Right cardiac atrium (tissue), 5 donors: ENCODE measurements around the gene BRI3BP. TPM values are rescaled to one million over a fixed set of nuclear protein-coding genes. Genes with fewer than 3 reads are reported as not detected.

Source experiments
- ATAC-seq, 2 donors: fragments of 200-7000 bp; cut with Tn5 transposase; one replicate each; pipeline versions ENCODE4 v1.8.0 to v1.9.1; 2020; ENCODE audit warnings: moderate library complexity in 2 of 2, mild to moderate bottlenecking in 1 of 2
- DNase-seq, 3 donors: peaks; one replicate each; pipeline ENCODE4 v3.0.0-alpha.2; 2020
- H3K27ac ChIP-seq: one replicate; pipeline ENCODE4 v1.5.1; 2013; ENCODE audit warnings: mild to moderate bottlenecking, low read length, control low read depth, moderate library complexity
- H3K27me3 ChIP-seq: one replicate; pipeline ENCODE4 v1.6.1; 2013; ENCODE audit not compliant: control insufficient read depth, insufficient read depth
- H3K4me1 ChIP-seq: one replicate; pipeline ENCODE4 v1.6.1; 2013; ENCODE audit warnings: low read length; ENCODE audit not compliant: control insufficient read depth, insufficient read depth
- H3K4me3 ChIP-seq: one replicate; pipeline ENCODE4 v1.5.1; 2013; ENCODE audit warnings: low read length, control low read depth
- H3K9me3 ChIP-seq: one replicate; pipeline ENCODE4 v1.6.1; 2013; ENCODE audit warnings: low read length; ENCODE audit not compliant: control insufficient read depth
- WGBS: extraction: QIAGEN DNeasy Blood & Tissue Kit; methylation state at CpG from one replicate; pipeline ENCODE4 v1.1.7; 2013; 5-methylcytosine and 5-hydroxymethylcytosine counted together
- intact Hi-C, 4 donors: fragments of 100-400 bp; cut with DNase I; formaldehyde crosslinking; loops; one replicate each; pipeline versions ENCODE4 v1.11.0 to v1.14.0; 2022 to 2023
- polyA plus RNA-seq: library from polyadenylated mRNA; stranded (reverse); fragments of 200-250 nt; gene quantifications from one replicate; pipeline ENCODE4 v1.2.3, GENCODE V29; 2013
- total RNA-seq, 4 donors: library from RNA; stranded (reverse); fragmentation: NEBNext Ultra II Directional; extraction: Animal tissue kit (Norgen Biotek cat#: 25700); gene quantifications; one replicate each; pipeline ENCODE4 v1.2.1, GENCODE V29; 2021
- donor health status: healthy with polysubstance abuse.
- donor health status: DM: no; HTN: yes; CAD: no.
- donor health status: DM: no; HTN: no; CAD: no.
- donor health status: DM: no; HTN: yes; CAD: no; lungs with severe emphysema.
- donor health status: DM: yes; HTN: yes; CAD: no.

BRI3BP gene
- total and polyA plus RNA-seq, 5 donors, result 1.4 to 6.1 (median 3.9) TPM

GRCh38 chr12:125003021-125003420 lies 9.6 kb downstream of the BRI3BP start:
- no peaks in the 10 kb centered on the region for H3K4me1 ChIP-seq
- no peak overlapping the region for H3K4me3 ChIP-seq
- DNase-seq (no peak), ATAC-seq (no peak)
- H3K9me3 ChIP-seq, result no peaks in the 10 kb centered on the region
- H3K27ac ChIP-seq, result no peak overlapping the region
- WGBS, result 86% methylated on average over 9 of the region's 9 CpGs
- intact Hi-C loops, result no loop called here
- no peaks in the 10 kb centered on the region for H3K27me3 ChIP-seq

GRCh38 chr12:125004621-125005020 lies 11.2 kb downstream of the BRI3BP start:
- H3K27me3 ChIP-seq, result no peaks in the 10 kb centered on the region
- DNase-seq, result no peak
- intact Hi-C loops, result no loop called here
- H3K9me3 ChIP-seq, result no peaks in the 10 kb centered on the region
- no peaks in the 10 kb centered on the region for H3K4me1 ChIP-seq
- no peak overlapping the region for H3K27ac ChIP-seq
- no peak for ATAC-seq
- 97% methylated on average over 6 of the region's 6 CpGs for WGBS
- H3K4me3 ChIP-seq, result no peak overlapping the region

- no peak overlapping the region for H3K27ac ChIP-seq
- no peak for ATAC-seq
- no peak overlapping the region for H3K4me3 ChIP-seq
- H3K27me3 ChIP-seq, result no peaks in the 10 kb centered on the region
- H3K4me1 ChIP-seq, result no peaks in the 10 kb centered on the region
- H3K9me3 ChIP-seq, result no peaks in the 10 kb centered on the region
- 88% methylated on average over 14 of the region's 14 CpGs for WGBS
- intact Hi-C loops, result no loop called here
- DNase-seq, result no peak
Observed at GRCh38 chr12:125005652-125006051, 12.2 kb downstream of the BRI3BP start.

GRCh38 chr12:125006365-125006764 lies 12.9 kb downstream of the BRI3BP start:
- WGBS, result 93% methylated on average over 11 of the region's 11 CpGs
- DNase-seq (no peak), ATAC-seq (no peak)
- Histone ChIP-seq H3K4me1 (no peaks in the 10 kb centered on the region), H3K27ac (no peak overlapping the region), H3K4me3 (no peak overlapping the region), H3K27me3 (no peaks in the 10 kb centered on the region), H3K9me3 (no peaks in the 10 kb centered on the region)
- intact Hi-C loops, result no loop called here

- WGBS, result 85% methylated on average over 14 of the region's 14 CpGs
- H3K4me1 ChIP-seq, result no peaks in the 10 kb centered on the region
- H3K9me3 ChIP-seq, result no peaks in the 10 kb centered on the region
- no peak for DNase-seq
- H3K27ac ChIP-seq, result no peak overlapping the region
- no peak for ATAC-seq
- no peak overlapping the region for H3K4me3 ChIP-seq
- no peaks in the 10 kb centered on the region for H3K27me3 ChIP-seq
- intact Hi-C loops, result no loop called here
Observed at GRCh38 chr12:125013816-125014442, 20.5 kb downstream of the BRI3BP start.

GRCh38 chr12:125014526-125014925 lies 21.1 kb downstream of the BRI3BP start:
- DNase-seq (no peak), ATAC-seq (no peak)
- WGBS, result 92% methylated on average over 5 of the region's 5 CpGs
- no peak overlapping the region for H3K27ac ChIP-seq
- no peaks in the 10 kb centered on the region for H3K9me3 ChIP-seq
- intact Hi-C loops, result no loop called here
- H3K27me3 ChIP-seq, result no peaks in the 10 kb centered on the region
- H3K4me3 ChIP-seq, result no peak overlapping the region
- no peaks in the 10 kb centered on the region for H3K4me1 ChIP-seq

- Histone ChIP-seq H3K9me3 (no peaks in the 10 kb centered on the region), H3K27ac (no peak overlapping the region), H3K27me3 (no peaks in the 10 kb centered on the region), H3K4me3 (no peak overlapping the region), H3K4me1 (no peaks in the 10 kb centered on the region)
- intact Hi-C loops, result no loop called here
- ATAC-seq (no peak), DNase-seq (no peak)
- WGBS, result 87% methylated on average over 24 of the region's 24 CpGs
Observed at GRCh38 chr12:125015680-125016310, 22.4 kb downstream of the BRI3BP start.

GRCh38 chr12:125017801-125018200 lies 24.4 kb downstream of the BRI3BP start:
- Histone ChIP-seq H3K9me3 (no peaks in the 10 kb centered on the region), H3K4me3 (no peak overlapping the region), H3K4me1 (no peaks in the 10 kb centered on the region), H3K27me3 (no peaks in the 10 kb centered on the region), H3K27ac (no peak overlapping the region)
- intact Hi-C loops, result no loop called here
- DNase-seq (no peak), ATAC-seq (no peak)
- WGBS, result 93% methylated on average over 9 of the region's 9 CpGs

GRCh38 chr12:125018356-125018755 lies 24.9 kb downstream of the BRI3BP start:
- H3K4me3 ChIP-seq, result no peak overlapping the region
- peaks cover 1% of the 10 kb centered on the region for H3K9me3 ChIP-seq
- H3K27me3 ChIP-seq, result no peaks in the 10 kb centered on the region
- H3K4me1 ChIP-seq, result no peaks in the 10 kb centered on the region
- DNase-seq (no peak), ATAC-seq (no peak)
- WGBS, result 94% methylated on average over 11 of the region's 11 CpGs
- intact Hi-C loops, result no loop called here
- no peak overlapping the region for H3K27ac ChIP-seq

- H3K4me3 ChIP-seq, result no peak overlapping the region
- WGBS, result 96% methylated on average over 9 of the region's 9 CpGs
Observed at GRCh38 chr12:125021096-125021495, 27.7 kb downstream of the BRI3BP start.

GRCh38 chr12:125021771-125022170 lies 28.3 kb downstream of the BRI3BP start:
- no peak overlapping the region for H3K27ac ChIP-seq
- H3K9me3 ChIP-seq, result peaks cover 1% of the 10 kb centered on the region
- no peaks in the 10 kb centered on the region for H3K4me1 ChIP-seq
- ATAC-seq (no peak), DNase-seq (no peak)
- no peak overlapping the region for H3K4me3 ChIP-seq
- no peaks in the 10 kb centered on the region for H3K27me3 ChIP-seq
- 83% methylated on average over 5 of the region's 5 CpGs for WGBS
- intact Hi-C loops, result no loop called here

More at GRCh38 chr12:125021096-125021495, 27.7 kb downstream of the BRI3BP start:
- no peak for ATAC-seq
- H3K27me3 ChIP-seq, result no peaks in the 10 kb centered on the region
- no peak overlapping the region for H3K27ac ChIP-seq
- intact Hi-C loops, result no loop called here
- DNase-seq, result no peak
- no peaks in the 10 kb centered on the region for H3K4me1 ChIP-seq
- H3K9me3 ChIP-seq, result peaks cover 1% of the 10 kb centered on the region
